SU-DHL-6 (cell line): ENCODE data around the gene TNFRSF4.

Experiments
- H2AFZ ChIP-seq: fragments of 200-600 bp; sonication (generic); 2 replicates; pipeline ENCODE4 v1.6.1; 2014; ENCODE audit warnings: low read depth, mild to moderate bottlenecking, moderate library complexity, mixed read lengths, antibody characterized with exemption, low read length; ENCODE audit not compliant: severe bottlenecking
- H3F3A ChIP-seq: fragments of 200-600 bp; shearing (Covaris generic); 2 replicates; pipeline ENCODE4 v1.6.0; 2016; ENCODE audit warnings: antibody characterized with exemption, mild to moderate bottlenecking; ENCODE audit not compliant: insufficient read depth
- H3K27ac ChIP-seq: fragments of 200-600 bp; sonication (generic); 2 replicates; pipeline ENCODE4 v1.5.1; 2016; ENCODE audit warnings: low read depth, mild to moderate bottlenecking, low read length, moderate library complexity, mixed read lengths
- H3K27me3 ChIP-seq: fragments of 200-600 bp; sonication (generic), shearing (Covaris generic); 2 replicates; pipeline ENCODE4 v1.6.0; 2014; ENCODE audit warnings: mild to moderate bottlenecking, low read length
- H3K36me3 ChIP-seq: fragments of 200-600 bp; sonication (generic); 2 replicates; pipeline ENCODE4 v1.6.1; 2014; ENCODE audit warnings: mild to moderate bottlenecking, low read length, mixed read lengths
- H3K4me2 ChIP-seq: fragments of 300-600, 200-600 bp; shearing (Covaris generic), sonication (generic); 2 replicates; pipeline ENCODE4 v1.6.0; 2014; ENCODE audit warnings: low read length, low read depth, mild to moderate bottlenecking; ENCODE audit not compliant: poor library complexity, severe bottlenecking
- H3K4me3 ChIP-seq: fragments of 200-600 bp; sonication (generic); 2 replicates; pipeline ENCODE4 v1.5.1; 2014; ENCODE audit warnings: antibody characterized with exemption, low read length, mild to moderate bottlenecking, mixed read lengths; ENCODE audit not compliant: insufficient read depth, poor library complexity, severe bottlenecking
- H3K79me2 ChIP-seq: fragments of 200-600 bp; sonication (generic); 2 replicates; pipeline ENCODE4 v1.6.1; 2014; ENCODE audit warnings: mild to moderate bottlenecking, low read length, moderate library complexity; ENCODE audit not compliant: insufficient read depth
- H3K9ac ChIP-seq: fragments of 200-600 bp; sonication (generic); 2 replicates; pipeline ENCODE4 v1.7.0; 2014; ENCODE audit warnings: mild to moderate bottlenecking, low read length
- H3K9me2 ChIP-seq: fragments of 200-600 bp; sonication (generic); replicated peaks from 2 replicates; pipeline ENCODE4 v1.6.1; 2014; ENCODE audit warnings: low read length; ENCODE audit not compliant: insufficient read depth
- H3K9me3 ChIP-seq: fragments of 200-600 bp; sonication (generic); 2 replicates; pipeline ENCODE4 v1.6.1; 2014; ENCODE audit warnings: low read length, mixed read lengths; ENCODE audit not compliant: insufficient read depth
- H4K20me1 ChIP-seq: fragments of 200-600 bp; sonication (generic); 2 replicates; pipeline ENCODE4 v1.6.1; 2014; ENCODE audit warnings: low read depth, mild to moderate bottlenecking, antibody characterized with exemption, low read length, moderate library complexity, mixed read lengths
- EZH2phosphoT487 ChIP-seq: fragments of 200-600 bp; sonication (generic), shearing (Covaris generic); conservative IDR thresholded peaks from 2 replicates; pipeline ENCODE4 v1.6.1; 2018; ENCODE audit warnings: mild to moderate bottlenecking, antibody characterized with exemption, low read length, moderate library complexity, mixed read lengths
- TF ChIP-seq, protein P1 (sequence below): fragments of 200-600 bp; sonication (generic); IDR thresholded peaks from one replicate; pipeline ENCODE4 v1.5.1; 2017; ENCODE audit warnings: antibody characterized with exemption, mild to moderate bottlenecking, low read length, moderate library complexity; ENCODE audit not compliant: insufficient read depth, poor library complexity, severe bottlenecking

The TNFRSF4 gene

GRCh38 chr1:1215881-1216605 lies 2.1 kb upstream of the TNFRSF4 start:
- H3K4me3 ChIP-seq, result no peak overlapping the region
- H2AFZ ChIP-seq, result no peak overlapping the region
- no peaks in the 10 kb centered on the region for H3K27me3 ChIP-seq
- no peaks in the 10 kb centered on the region for H3F3A ChIP-seq
- H3K9ac ChIP-seq, result no peak overlapping the region
- no peak for TF ChIP-seq EZH2phosphoT487
- TF ChIP-seq, protein P1, sequence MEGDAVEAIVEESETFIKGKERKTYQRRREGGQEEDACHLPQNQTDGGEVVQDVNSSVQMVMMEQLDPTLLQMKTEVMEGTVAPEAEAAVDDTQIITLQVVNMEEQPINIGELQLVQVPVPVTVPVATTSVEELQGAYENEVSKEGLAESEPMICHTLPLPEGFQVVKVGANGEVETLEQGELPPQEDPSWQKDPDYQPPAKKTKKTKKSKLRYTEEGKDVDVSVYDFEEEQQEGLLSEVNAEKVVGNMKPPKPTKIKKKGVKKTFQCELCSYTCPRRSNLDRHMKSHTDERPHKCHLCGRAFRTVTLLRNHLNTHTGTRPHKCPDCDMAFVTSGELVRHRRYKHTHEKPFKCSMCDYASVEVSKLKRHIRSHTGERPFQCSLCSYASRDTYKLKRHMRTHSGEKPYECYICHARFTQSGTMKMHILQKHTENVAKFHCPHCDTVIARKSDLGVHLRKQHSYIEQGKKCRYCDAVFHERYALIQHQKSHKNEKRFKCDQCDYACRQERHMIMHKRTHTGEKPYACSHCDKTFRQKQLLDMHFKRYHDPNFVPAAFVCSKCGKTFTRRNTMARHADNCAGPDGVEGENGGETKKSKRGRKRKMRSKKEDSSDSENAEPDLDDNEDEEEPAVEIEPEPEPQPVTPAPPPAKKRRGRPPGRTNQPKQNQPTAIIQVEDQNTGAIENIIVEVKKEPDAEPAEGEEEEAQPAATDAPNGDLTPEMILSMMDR, result no peak
- no peak overlapping the region for H3K27ac ChIP-seq
- no peaks in the 10 kb centered on the region for H3K9me3 ChIP-seq
- no peak overlapping the region for H3K4me2 ChIP-seq
- no peaks in the 10 kb centered on the region for H3K36me3 ChIP-seq
- no peaks in the 10 kb centered on the region for H4K20me1 ChIP-seq
- H3K9me2 ChIP-seq, result no peaks in the 10 kb centered on the region
- no peaks in the 10 kb centered on the region for H3K79me2 ChIP-seq

GRCh38 chr1:1215080-1215676 lies 1.2 kb upstream of the TNFRSF4 start:
- Histone ChIP-seq H3K79me2 (no peaks in the 10 kb centered on the region), H3K9me2 (no peaks in the 10 kb centered on the region), H3K36me3 (no peaks in the 10 kb centered on the region), H3K4me2 (no peak overlapping the region), H3K27ac (no peak overlapping the region), H3F3A (no peaks in the 10 kb centered on the region), H2AFZ (no peak overlapping the region), H3K9me3 (no peaks in the 10 kb centered on the region), H3K4me3 (no peak overlapping the region), H3K9ac (no peak overlapping the region), H3K27me3 (no peaks in the 10 kb centered on the region), H4K20me1 (no peaks in the 10 kb centered on the region)
- TF ChIP-seq, protein P1, result no peak
- TF ChIP-seq EZH2phosphoT487, result no peak

GRCh38 chr1:1212780-1213344 lies 1.1 kb downstream of the TNFRSF4 start:
- Histone ChIP-seq H3K4me3 (no peak overlapping the region), H3F3A (no peaks in the 10 kb centered on the region), H3K9ac (no peak overlapping the region), H3K36me3 (no peaks in the 10 kb centered on the region), H3K9me3 (no peaks in the 10 kb centered on the region), H3K27me3 (no peaks in the 10 kb centered on the region), H2AFZ (no peak overlapping the region), H4K20me1 (no peaks in the 10 kb centered on the region), H3K9me2 (no peaks in the 10 kb centered on the region), H3K79me2 (no peaks in the 10 kb centered on the region), H3K4me2 (no peak overlapping the region), H3K27ac (no peak overlapping the region)
- TF ChIP-seq EZH2phosphoT487, result no peak
- TF ChIP-seq, protein P1, result no peak
